ENCODE measurements around the gene RAC2. TPM values are rescaled to one million over a fixed set of nuclear protein-coding genes. Genes with fewer than 3 reads are reported as not detected.

RAC2 gene
- 162 and 246 TPM in 2 replicates for total RNA-seq (2014; rRNA removed; shearing (Covaris generic))
- polyA plus RNA-seq (2015; cell fraction: cytosol; rRNA removed) = 359 and 376 TPM in 2 replicates
- polyA plus RNA-seq (2015; cell fraction: nucleus; rRNA removed) = 178 and 198 TPM in 2 replicates

- peak; percentile 87 for DNase-seq (ENCODE audit: low read depth)
Measured at GRCh38 chr22:37244114-37244921, at the start of gene RAC2. Gene RAC2, minus strand, starts transcription at chr22:37244269. Its CDS starts 121 bp downstream, at chr22:37244148.

GRCh38 chr22:37293172-37293571 lies 49.1 kb upstream of the RAC2 start:
- DNase-seq (ENCODE audit: low read depth) = no peak

DNA sequence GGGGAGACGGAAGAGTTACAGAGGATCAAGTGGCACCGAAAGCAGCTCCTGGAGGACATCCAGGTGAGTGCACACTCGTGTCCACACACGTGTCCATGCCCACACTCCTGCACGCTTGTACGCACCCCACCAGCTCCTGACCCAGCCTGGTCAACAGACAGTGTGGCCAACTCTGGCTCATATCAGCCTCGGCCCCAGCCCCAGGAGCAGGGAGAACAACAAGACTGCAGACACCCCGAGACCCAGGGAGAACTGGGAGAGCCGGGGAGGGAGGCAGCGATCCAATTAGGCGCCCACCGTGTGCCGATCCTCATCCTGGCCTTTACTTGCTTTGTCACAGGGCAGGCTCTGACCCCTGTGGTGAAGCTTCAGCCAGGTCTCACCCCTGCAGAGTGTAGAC lies 48.6 kb upstream of the RAC2 start:
- DNase-seq (ENCODE audit: low read depth) = no peak

- DNase-seq (ENCODE audit: low read depth) = no peak
Measured at GRCh38 chr22:37291559-37292298, 47.7 kb upstream of the RAC2 start.

DNA sequence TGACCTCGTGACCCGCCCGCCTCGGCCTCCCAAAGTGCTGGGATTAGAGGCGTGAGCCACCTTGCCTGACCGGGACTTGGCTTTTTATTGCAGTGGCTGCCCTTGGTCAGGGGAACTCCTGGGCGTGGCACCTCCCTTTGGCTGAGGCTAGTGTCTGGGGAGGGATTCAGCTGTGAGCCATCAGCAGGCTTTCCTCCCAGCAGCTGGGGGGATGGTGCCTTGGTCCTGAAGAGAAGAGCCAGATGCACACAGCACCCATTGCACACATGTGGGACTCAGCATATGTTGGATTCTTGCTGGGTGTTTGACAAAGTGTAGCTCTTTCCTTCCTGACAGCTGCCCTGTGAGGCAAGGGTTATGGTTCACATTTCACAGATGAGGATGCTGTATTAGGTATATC lies 46.7 kb upstream of the RAC2 start:
- peak; percentile 17 for DNase-seq (ENCODE audit: low read depth)

DNA sequence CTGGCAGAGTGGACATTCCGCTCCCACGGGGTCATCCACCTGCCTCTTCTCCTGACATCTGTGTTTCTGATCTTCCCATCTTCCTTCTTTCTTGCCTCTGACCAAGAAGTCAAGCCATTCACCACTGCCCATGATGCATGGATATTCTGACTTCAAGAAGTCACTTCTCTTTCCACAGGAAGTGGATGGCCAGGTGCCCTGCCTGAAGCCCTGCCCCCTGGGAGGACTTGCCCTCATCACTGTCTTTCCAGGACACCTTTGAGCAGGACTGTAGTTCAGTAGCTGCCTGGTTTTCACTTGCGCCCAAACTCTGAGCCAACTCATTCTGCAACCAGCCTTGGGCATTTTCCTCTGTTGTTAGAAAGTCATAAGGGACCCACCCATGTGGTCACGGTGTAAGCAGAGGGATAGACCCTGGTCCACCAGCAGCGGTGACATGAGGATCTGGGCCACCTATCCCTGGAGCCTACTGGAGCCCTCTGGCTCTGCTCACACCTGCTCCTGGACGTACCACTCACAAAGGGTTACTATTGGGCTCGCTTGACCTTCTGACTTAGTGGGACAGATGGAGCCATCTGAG lies 45.2 kb upstream of the RAC2 start:
- no peak for DNase-seq (ENCODE audit: low read depth)

- DNase-seq (ENCODE audit: low read depth) = no peak
Measured at GRCh38 chr22:37288521-37288920, 44.5 kb upstream of the RAC2 start.

DNA sequence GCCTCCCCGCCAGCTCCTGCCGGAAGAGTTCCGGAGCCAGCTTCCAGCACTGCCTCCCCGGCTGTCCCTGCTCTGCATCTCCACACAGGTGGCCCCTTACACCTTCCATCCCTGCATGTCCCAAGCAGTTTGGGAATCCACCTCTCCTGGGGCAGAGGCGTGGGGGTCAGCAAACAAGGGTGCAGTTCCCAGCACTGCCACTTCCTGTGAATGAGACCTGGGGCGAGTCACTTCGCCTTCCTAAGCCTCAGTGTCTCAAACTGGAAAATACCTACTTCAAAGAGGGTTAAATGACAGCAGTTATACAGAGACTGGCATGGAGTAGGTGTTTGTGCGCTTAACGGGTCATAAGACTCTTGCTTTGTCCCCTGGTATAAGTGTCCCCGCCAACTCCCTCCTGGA lies 43.5 kb upstream of the RAC2 start:
- no peak for DNase-seq (ENCODE audit: low read depth)

GRCh38 chr22:37285937-37286336 lies 41.9 kb upstream of the RAC2 start:
- DNase-seq (ENCODE audit: low read depth) = no peak

- no peak for DNase-seq (ENCODE audit: low read depth)
Measured at GRCh38 chr22:37284805-37285355, 40.8 kb upstream of the RAC2 start.

GRCh38 chr22:37284126-37284804 lies 40.2 kb upstream of the RAC2 start:
- DNase-seq (ENCODE audit: low read depth) = no peak

DNA sequence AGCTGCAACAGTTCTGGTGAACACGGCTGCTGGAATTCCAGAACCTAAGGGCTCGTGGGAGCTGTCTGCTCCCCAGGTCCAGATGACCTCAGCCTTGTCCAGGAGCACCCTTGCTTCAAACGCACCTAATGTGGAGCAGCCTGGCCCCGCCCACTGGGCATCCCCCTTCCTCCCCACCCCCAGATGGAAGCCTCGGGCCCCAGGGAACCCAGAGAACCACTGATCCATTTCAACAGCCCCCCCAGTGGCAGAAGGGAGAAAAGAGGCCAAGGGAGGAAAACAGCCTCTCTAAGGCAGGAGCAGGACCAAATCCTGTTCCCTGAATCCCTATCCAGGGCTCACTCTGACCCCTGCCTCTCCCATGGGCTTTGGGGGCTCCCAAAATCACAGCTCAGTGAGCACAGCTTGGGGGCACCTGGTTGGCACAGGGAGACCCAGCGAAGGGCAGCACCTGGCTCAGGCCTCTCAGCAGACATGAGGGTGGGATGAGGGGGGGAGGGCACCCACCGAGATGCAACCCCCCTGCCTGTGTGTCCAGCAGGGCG lies 39.4 kb upstream of the RAC2 start:
- DNase-seq (ENCODE audit: low read depth) = no peak

DNA sequence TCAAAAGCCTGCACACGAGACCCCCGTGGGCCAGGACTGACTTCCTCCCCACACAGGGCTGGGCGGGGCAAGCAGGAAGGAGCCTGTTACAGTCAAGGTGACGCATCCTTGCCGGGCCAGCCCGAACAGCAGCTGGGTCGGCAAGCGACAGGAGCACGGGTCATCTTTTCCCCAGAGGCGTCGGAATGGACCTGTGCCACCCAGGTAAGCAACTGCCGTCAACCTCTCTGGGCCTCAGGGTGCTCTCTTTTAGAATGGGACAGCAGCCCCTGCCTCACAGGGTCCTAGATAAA lies 38.3 kb upstream of the RAC2 start, which contains the start of gene CYTH4:
TSS of gene CYTH4 (plus strand) at position 124 of the 293 bp plus-strand sequence. CDS start at position 186, 62 bp downstream.
- peak; percentile 32 for DNase-seq (ENCODE audit: low read depth)

- DNase-seq (ENCODE audit: low read depth) = no peak
Measured at GRCh38 chr22:37281646-37282384, 37.7 kb upstream of the RAC2 start.

- no peak for DNase-seq (ENCODE audit: low read depth)
Measured at GRCh38 chr22:37281195-37281594, 37.1 kb upstream of the RAC2 start.

DNA sequence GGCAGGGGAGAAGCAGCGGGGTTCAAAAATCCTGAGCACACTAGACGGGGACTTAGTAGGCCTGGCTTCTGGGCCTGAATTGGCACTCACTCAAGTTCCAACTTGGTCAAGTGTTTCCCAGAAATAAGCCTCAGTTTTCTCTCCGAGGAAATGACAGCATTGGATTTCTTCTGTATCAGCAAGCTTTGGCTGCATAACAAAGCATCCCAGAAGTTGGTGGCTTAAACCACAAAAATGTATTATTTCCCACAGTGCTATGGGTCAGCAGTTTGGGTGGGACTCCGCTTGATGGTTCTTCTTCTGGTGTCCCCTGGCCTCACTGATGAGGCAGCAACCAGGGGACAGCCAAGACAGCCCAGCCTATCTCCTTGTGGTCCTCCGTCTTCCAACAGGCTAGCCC lies 36.6 kb upstream of the RAC2 start:
- DNase-seq (ENCODE audit: low read depth) = no peak

DNA sequence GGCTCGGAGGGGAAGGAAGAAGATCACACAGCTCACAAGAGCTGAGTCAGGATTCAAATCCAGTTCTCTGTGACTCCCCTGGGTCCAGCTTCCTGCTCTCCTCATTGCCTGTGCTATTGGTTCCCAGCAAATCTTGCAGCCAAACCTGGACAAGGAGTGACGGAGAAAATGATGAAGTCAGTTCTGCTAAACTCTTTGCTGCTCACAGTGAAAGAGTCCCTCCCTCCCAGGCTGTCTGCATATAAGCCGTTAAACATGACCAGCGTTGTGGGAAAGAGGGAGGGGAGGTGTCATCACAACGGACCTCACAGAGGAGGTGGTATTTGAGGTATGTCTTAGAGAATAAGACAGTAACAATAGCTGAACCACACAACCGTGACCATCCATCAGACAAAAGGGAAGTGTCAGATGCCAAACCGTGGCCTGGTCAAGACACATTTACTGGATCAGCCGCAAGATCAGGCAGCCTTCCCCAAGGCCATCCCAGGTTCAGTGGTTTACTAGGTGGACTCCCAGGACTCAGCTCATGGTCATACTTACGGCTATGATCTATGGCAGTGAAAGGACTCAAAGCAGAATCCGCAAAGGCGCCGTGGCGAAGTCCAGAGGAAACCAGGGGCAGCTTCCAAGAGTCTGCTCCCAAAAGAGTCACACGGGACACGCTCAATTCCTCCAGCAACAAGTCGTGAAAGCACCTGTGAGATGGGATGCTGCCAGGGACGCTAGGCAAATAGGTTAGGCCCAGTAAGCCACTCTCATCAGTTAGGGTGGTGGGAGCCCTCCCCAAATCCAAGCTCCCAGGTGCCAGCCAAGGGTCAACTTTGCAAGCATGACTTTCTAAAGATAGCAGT lies 35.5 kb upstream of the RAC2 start:
- DNase-seq (ENCODE audit: low read depth) = no peak

GRCh38 chr22:37278261-37278660 lies 34.2 kb upstream of the RAC2 start:
- no peak for DNase-seq (ENCODE audit: low read depth)

GRCh38 chr22:37277384-37277783 lies 33.3 kb upstream of the RAC2 start:
- DNase-seq (ENCODE audit: low read depth) = no peak

Data from HT1080 (cell line).